Neuron (in vitro differentiated cells): Measurements from ENCODE around the gene C9orf78.

Source experiments
- H2AFZ ChIP-seq: one replicate; pipeline ENCODE4 v1.6.1; 2013; ENCODE audit warnings: low read depth, mild to moderate bottlenecking, inconsistent platforms, low read length, moderate library complexity
- H3K27me3 ChIP-seq: one replicate; pipeline ENCODE4 v1.6.1; 2013; ENCODE audit warnings: low read length; ENCODE audit not compliant: insufficient read depth
- H3K36me3 ChIP-seq: one replicate; pipeline ENCODE4 v1.6.1; 2013; ENCODE audit warnings: low read length; ENCODE audit not compliant: insufficient read depth
- H3K4me1 ChIP-seq: one replicate; pipeline ENCODE4 v1.6.1; 2013; ENCODE audit warnings: low read length; ENCODE audit not compliant: insufficient read depth
- H3K4me3 ChIP-seq: 2 replicates; pipeline ENCODE4 v1.5.1; 2013; ENCODE audit warnings: mild to moderate bottlenecking, low read length, moderate library complexity
- H3K9me3 ChIP-seq: one replicate; pipeline ENCODE4 v1.6.1; 2013; ENCODE audit warnings: low read length

C9orf78 gene

DNA sequence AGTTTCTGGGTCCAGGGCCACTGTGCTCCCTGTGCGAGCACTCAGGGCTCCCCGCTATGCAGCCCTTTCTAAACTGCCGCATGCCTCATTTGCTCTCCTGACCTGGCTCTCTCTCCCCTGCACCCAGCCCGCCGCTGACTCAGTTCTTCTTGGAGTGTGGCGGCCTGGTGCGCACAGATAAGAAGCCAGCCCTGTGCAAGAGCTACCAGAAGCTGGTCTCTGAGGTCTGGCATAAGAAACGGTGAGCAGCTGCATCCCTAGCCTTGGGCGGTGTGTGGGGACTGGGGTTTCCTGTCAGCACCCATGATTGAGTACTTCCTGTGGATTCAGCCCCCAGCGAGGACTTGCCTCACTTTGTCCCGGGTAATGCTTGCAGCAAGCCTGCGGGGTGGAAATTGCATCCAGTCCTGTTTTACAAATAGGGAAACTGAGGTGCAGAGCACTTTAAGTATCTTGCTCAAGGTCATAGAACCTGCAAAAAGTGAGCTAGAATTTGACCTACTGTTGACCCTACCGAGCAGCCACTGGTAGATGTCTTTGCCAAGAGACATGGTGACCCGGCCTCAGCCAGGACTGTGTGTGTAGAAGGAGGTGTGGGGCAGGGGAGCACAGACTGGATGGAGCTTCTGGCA is 28.1 kb upstream of the C9orf78 start:
- Histone ChIP-seq H3K27me3 (no peaks in the 10 kb centered on the region), H3K4me1 (no peaks in the 10 kb centered on the region), H2AFZ (no peak overlapping the region), H3K4me3 (no peak overlapping the region), H3K36me3 (peaks cover 50% of the 10 kb centered on the region), H3K9me3 (no peaks in the 10 kb centered on the region)

DNA sequence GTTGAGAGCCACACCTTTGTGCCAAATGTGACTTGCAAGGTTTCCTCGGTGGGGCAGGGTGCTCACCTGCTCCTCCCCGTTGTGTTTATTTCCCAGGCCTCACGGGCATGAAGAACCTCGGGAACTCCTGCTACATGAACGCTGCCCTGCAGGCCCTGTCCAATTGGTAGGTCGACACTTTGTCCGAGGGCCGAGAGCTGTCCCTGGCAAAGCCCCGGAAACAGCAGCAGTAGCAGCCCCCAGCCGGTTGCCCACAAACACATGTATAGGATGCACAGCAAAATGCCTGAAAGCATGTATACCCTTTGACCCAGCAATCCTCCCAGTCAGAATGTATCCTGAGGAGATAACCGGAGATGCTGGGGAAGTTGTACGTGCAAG is 26.4 kb upstream of the C9orf78 start:
- Histone ChIP-seq H2AFZ (no peak overlapping the region), H3K4me3 (no peak overlapping the region), H3K9me3 (no peaks in the 10 kb centered on the region), H3K27me3 (no peaks in the 10 kb centered on the region), H3K36me3 (peaks cover 58% of the 10 kb centered on the region), H3K4me1 (no peaks in the 10 kb centered on the region)

DNA sequence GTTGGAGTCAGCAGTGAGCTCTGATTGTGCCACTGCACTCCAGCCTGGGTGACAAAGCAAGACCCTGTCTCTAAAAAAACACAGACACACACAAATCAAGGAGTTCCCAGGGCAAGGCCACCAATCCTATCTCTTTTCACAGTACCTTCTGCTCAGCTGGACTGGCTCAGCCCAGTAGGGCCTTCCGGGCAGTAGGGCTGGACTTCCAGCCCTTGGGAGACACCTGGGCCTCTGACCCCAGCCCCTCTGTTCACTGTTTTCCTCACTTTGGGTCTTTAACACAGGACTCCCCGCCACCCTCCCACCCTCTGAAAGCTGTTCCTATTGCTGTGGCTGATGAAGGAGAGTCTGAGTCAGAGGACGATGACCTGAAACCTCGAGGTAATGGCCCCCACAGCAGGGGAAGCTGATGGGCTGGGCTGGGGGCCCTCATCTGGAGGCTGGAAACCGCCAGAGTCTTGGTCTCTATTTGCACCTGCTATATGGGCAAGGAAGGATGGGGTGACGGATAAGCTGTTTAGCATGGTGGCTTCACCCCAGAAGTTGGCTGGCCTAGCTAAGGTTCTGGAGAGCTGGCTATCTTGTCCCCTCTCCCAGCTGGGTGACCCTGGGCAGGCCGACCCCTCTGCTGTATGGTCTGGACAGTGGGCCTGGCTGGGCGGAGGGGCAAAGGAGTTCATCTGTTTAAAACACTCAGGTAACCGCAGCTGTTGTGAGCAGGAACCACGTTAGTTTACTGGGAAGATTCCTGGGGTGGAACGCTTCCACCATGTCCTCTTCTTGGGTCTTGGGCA is 25.8 kb upstream of the C9orf78 start:
- no peaks in the 10 kb centered on the region for H3K27me3 ChIP-seq
- H3K4me3 ChIP-seq, result no peak overlapping the region
- H3K9me3 ChIP-seq, result no peaks in the 10 kb centered on the region
- no peaks in the 10 kb centered on the region for H3K4me1 ChIP-seq
- no peak overlapping the region for H2AFZ ChIP-seq
- H3K36me3 ChIP-seq, result peaks cover 56% of the 10 kb centered on the region

DNA sequence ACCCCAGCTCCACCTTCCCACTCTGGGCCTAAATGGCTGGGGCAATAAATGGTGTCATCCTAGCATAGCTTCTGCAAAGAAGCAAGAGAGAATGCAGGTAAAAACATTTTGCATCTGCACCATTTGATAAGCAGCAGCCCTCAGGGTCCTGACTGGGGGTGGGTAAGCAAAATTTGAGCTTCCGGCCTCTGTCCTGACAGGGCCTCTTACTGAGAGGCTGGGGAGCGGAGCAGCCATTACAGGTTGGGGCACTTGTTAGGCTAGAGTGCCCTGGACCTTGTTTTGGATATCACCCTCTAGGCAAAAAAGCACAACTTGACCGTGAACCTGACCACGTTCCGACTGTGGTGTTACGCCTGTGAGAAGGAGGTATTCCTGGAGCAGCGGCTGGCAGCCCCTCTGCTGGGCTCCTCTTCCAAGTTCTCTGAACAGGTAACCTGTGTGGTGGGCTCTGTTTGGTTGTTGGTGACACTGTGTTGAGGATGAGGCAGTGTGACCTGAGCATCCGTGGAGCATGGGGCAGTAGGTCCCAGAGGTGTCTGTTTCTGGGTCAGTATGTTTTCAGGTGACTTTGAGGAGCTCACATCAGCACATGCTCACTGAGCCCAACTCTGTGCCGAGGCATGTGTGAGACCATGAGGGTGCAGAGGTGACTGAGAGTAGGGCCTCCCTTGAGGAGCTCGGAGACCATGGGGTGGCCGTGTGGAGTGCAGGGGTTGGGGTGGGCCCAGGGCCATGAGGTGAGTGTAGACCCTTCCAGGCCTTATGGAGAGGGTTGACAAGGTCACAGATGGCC is 23.3 kb upstream of the C9orf78 start:
- Histone ChIP-seq H3K9me3 (no peaks in the 10 kb centered on the region), H3K27me3 (no peaks in the 10 kb centered on the region), H3K36me3 (peaks cover 65% of the 10 kb centered on the region), H3K4me1 (no peaks in the 10 kb centered on the region), H3K4me3 (no peak overlapping the region), H2AFZ (no peak overlapping the region)

DNA sequence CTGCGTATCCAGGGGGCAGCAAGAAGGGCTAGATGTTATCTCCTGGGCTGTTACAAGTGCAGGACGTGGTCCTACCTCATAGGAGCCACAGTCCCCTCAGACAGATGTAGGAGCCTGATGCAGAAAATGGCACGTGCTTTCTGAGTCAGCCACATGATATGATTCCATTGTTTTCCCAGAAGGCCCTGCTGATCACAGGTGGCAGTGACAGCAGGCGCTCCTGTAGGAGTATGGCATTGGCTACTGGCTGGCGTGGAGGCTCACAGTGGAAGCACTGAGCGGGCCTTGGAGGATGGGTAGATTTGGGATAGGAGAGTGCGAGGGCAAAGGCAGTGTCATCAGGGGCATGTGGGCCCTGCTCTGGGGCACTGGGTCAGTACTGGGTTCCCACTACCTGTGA is 22.1 kb upstream of the C9orf78 start:
- H3K9me3 ChIP-seq, result no peaks in the 10 kb centered on the region
- H3K27me3 ChIP-seq, result no peaks in the 10 kb centered on the region
- no peaks in the 10 kb centered on the region for H3K4me1 ChIP-seq
- H2AFZ ChIP-seq, result no peak overlapping the region
- peaks cover 67% of the 10 kb centered on the region for H3K36me3 ChIP-seq
- no peak overlapping the region for H3K4me3 ChIP-seq

DNA sequence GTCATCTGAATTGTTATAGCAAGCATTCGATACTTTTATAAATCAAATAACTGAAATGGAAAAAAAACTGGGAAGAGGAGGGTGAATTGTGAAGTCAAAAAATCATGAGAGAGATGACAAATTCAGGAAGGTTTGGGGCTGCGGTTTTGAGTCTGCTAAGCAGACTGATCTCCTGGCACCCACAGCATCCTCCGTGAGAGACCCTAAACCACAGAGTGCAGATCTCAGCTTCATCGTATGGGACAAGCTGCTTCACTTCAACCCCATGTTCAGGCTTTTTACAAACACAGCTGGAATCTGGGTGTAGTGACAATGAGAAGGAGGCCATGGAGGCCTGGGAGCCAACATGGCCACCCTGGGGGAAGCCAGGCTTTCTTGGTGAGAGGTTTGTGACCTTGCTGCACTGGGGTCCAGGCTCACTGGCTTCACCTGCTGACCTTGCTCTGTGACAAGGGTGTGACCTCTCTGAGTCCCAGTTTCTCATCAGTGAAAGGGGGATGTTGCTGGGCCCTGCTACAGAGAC is 19.6 kb upstream of the C9orf78 start:
- Histone ChIP-seq H3K27me3 (no peaks in the 10 kb centered on the region), H3K9me3 (no peaks in the 10 kb centered on the region), H3K36me3 (peaks cover 67% of the 10 kb centered on the region), H2AFZ (no peak overlapping the region), H3K4me3 (no peak overlapping the region), H3K4me1 (no peaks in the 10 kb centered on the region)

DNA sequence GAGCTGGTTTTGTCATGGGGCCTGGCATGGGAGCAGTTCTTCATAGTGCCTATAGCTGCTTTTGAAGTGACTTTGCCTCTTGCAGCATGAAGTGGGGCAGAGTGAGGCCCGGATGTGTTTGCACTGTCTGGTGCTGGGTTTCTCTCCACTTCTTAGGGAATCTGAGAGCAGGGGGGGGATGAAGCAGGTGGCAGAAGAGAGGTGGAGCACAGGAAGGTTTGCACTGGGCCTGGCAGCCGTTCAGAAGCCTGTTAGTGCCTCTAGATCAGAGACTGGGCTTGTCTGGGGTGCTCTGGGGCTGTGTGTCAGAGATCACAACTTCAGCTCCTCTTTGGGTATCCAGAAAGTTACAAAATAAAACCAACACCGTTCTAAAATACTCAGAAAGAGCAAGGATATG is 18.5 kb upstream of the C9orf78 start:
- Histone ChIP-seq H3K4me1 (no peaks in the 10 kb centered on the region), H3K27me3 (no peaks in the 10 kb centered on the region), H3K9me3 (no peaks in the 10 kb centered on the region), H3K36me3 (peaks cover 62% of the 10 kb centered on the region), H3K4me3 (no peak overlapping the region), H2AFZ (no peak overlapping the region)

DNA sequence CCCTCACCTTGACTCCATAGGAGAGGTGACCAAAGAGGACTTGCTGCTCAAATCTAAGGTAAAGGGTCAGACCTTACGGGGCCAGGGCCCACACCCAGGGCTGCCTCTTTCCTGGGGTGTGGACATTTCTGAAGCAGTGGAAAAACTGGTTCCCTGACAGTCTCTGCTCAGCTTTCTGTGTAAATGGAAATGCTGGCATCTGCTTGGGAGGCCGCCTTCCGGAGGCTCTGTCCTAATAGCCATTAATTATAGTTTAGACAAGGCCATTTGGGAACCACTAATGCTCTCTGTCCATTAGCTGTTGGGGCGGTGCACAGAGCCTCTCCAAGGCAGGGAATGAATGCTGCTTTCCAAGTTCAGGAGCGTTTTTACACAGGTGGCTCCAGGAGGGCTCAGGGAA is 17.5 kb upstream of the C9orf78 start:
- Histone ChIP-seq H3K4me3 (no peak overlapping the region), H3K4me1 (no peaks in the 10 kb centered on the region), H3K36me3 (peaks cover 52% of the 10 kb centered on the region), H3K9me3 (no peaks in the 10 kb centered on the region), H2AFZ (no peak overlapping the region), H3K27me3 (no peaks in the 10 kb centered on the region)

DNA sequence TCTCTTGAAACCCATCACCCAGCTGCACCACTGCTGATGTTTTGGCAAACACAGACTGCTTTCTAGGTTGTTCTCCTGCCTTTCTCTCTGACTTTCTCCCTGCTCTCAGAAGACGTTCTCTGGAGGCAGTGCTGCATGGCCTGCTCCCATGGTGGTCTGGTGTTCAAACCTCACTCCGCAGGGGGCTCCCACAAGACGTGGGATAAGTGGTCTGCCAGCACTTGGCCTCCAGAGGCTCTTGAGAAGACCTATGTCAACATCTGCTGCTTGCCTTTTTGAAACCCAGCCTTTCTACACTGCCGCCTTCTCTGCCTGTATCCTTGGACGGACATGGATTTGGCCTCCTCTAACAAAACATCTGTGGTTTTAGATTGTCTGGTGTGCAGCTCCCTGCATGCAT is 16.7 kb upstream of the C9orf78 start:
- Histone ChIP-seq H3K36me3 (peaks cover 46% of the 10 kb centered on the region), H3K9me3 (no peaks in the 10 kb centered on the region), H3K27me3 (no peaks in the 10 kb centered on the region), H3K4me3 (no peak overlapping the region), H3K4me1 (no peaks in the 10 kb centered on the region), H2AFZ (no peak overlapping the region)

DNA sequence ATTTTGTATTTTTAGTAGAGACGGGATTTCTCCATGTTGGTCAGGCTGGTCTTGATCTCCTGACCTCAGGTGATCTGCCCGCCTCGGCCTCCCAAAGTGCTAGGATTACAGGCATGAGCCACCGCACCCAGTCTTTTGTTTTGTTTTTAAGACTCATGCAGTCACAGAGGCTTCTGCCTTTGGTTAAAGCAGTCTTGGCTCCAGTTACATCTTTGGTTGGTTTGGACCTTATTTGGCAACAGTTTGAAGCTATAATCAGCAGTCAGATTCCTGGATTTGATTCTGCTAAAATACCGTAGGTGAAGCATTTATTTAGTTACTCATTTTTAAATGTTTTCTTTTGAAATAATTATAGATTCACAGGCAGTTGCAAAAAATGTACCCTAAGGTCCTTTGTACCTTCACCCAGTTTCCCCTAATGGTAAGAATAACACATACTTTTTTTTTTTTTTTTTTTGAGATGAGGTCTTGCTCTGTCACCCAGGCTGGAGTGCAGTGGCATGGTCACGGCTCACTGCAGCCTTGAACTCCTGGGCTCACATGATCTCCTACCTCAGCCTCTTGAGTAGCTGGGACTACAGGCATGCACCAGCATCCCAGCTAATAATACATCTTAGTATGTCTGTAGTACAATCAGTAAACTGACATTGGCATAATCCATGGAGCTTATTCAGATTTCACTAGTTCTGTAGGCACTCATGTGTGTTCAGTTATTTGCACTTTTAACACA is 15.9 kb upstream of the C9orf78 start:
- Histone ChIP-seq H3K27me3 (no peaks in the 10 kb centered on the region), H3K4me3 (no peak overlapping the region), H3K9me3 (no peaks in the 10 kb centered on the region), H3K4me1 (no peaks in the 10 kb centered on the region), H3K36me3 (peaks cover 43% of the 10 kb centered on the region), H2AFZ (no peak overlapping the region)

DNA sequence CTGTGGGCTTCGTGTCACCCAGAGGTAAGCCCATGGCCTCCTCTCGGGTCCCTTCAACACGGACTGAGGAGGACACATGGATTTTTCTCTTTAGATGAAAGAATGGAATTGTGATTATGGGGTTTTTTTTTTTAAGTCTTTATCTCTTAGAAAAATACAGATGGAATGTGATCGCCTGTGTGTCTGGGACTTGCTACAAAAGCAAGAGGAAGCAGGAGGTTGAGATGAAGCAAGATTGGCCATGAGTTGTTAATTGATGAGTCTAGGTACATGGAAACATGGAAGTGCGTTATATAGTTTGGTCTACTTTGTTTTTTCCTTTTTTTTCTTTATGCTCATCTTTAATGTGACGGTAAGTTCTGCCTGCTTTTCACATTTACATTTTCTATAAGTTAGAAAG is 14.8 kb upstream of the C9orf78 start:
- Histone ChIP-seq H3K4me3 (no peak overlapping the region), H3K27me3 (no peaks in the 10 kb centered on the region), H2AFZ (no peak overlapping the region), H3K9me3 (no peaks in the 10 kb centered on the region), H3K4me1 (no peaks in the 10 kb centered on the region), H3K36me3 (peaks cover 39% of the 10 kb centered on the region)

DNA sequence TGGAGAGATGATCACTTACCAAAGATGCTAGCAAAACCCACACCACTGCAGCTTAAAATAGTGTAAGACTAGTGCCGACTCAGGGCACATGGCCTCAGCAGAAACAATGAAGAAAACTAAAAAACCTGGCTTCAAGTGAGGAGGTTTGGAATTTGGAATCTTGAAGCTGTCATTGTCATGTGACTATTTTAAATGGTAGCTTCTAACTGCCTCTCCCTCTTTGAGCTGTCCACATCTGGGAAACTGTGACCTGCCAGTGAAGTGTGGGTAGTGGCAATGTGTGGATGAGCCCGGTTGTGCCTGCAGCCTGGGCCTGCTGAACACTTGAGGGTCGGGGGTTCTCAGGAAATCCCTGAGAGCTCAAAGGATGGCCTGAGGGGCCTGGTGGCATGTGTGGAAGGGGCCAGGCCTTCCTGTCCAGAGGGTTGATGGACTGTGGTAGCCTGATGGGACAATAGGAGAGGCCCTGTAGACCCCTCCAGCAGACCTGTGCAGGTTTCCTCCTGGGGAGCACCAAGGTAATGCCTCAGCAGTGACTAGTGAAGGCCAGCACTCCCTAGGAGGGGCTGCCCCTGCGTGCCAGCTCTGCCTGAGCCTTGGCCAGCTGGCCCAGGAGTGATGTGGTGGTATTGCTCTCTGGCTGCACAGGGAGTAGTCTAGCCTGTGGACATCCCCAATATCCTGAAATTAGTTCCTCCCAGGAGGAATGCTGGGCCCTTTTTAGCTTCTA is 13.8 kb upstream of the C9orf78 start:
- H2AFZ ChIP-seq, result no peak overlapping the region
- H3K4me3 ChIP-seq, result no peak overlapping the region
- H3K9me3 ChIP-seq, result no peaks in the 10 kb centered on the region
- H3K36me3 ChIP-seq, result peaks cover 30% of the 10 kb centered on the region
- no peaks in the 10 kb centered on the region for H3K27me3 ChIP-seq
- no peaks in the 10 kb centered on the region for H3K4me1 ChIP-seq
